ENCODE measurements around the gene REELD1. TPM values are rescaled to one million over a fixed set of nuclear protein-coding genes. Genes with fewer than 3 reads are reported as not detected.
A peak's percentile ranks its signal among the peaks of the same experiment; 100 is the strongest.

REELD1 gene
- total RNA-seq, 1 donor from 2014 or later, result not detected

GRCh38 chr4:146247356-146247755, 33.0 kb downstream of the REELD1 start:
- Mint-ChIP-seq H3K4me1 (ENCODE audit: low read depth, unreplicated experiment) (no peaks in the 10 kb centered on the region), H3K36me3 (ENCODE audit: low read depth, unreplicated experiment) (no peaks in the 10 kb centered on the region), H3K4me3 (ENCODE audit: unreplicated experiment) (no peak overlapping the region), H3K27ac (ENCODE audit: unreplicated experiment) (no peak overlapping the region), H3K27me3 (ENCODE audit: low read depth, unreplicated experiment) (peaks cover 11% of the 10 kb centered on the region), H3K9me3 (ENCODE audit: unreplicated experiment) (peaks cover 4% of the 10 kb centered on the region)
- no peaks in the 10 kb centered on the region for H4K20me1 ChIP-seq (ENCODE audit: insufficient read depth, low read length)
- TF ChIP-seq EZH2 (IDR thresholded peaks at IDR 0.05; ENCODE audit: insufficient read depth, low read length) (no peak), CTCF (IDR thresholded peaks at IDR 0.05; ENCODE audit: insufficient read depth, low read depth, low read length) (no peak)
- H3K27ac ChIP-seq (ENCODE audit: low read depth, low read length), result no peak overlapping the region
- no peak overlapping the region for H3K4me2 ChIP-seq (ENCODE audit: low read length)
- no peaks in the 10 kb centered on the region for H3K79me2 ChIP-seq (ENCODE audit: insufficient read depth, low read length)
- no peak for FAIRE-seq
- no peak overlapping the region for H3K4me3 ChIP-seq (ENCODE audit: insufficient read depth, low read depth, low read length)
- no peak overlapping the region for H3K9ac ChIP-seq (ENCODE audit: low read length)
- H3K9me3 ChIP-seq (ENCODE audit: insufficient read depth, low read depth, low read length), result no peaks in the 10 kb centered on the region
- H2AFZ ChIP-seq (ENCODE audit: low read depth, low read length), result no peak overlapping the region
- no peaks in the 10 kb centered on the region for H3K36me3 ChIP-seq (ENCODE audit: insufficient read depth, low read length)
- H3K4me1 ChIP-seq (ENCODE audit: insufficient read depth, low read length), result peaks cover 11% of the 10 kb centered on the region
- H3K27me3 ChIP-seq (ENCODE audit: insufficient read depth, low read length), result no peaks in the 10 kb centered on the region
- no peak for DNase-seq (ENCODE audit: low read depth)

- FAIRE-seq, result no peak
- H3K36me3 Mint-ChIP-seq (ENCODE audit: low read depth, unreplicated experiment), result no peaks in the 10 kb centered on the region
- Histone ChIP-seq H3K4me2 (ENCODE audit: low read length) (no peak overlapping the region), H3K36me3 (ENCODE audit: insufficient read depth, low read length) (no peaks in the 10 kb centered on the region), H3K4me3 (ENCODE audit: insufficient read depth, low read depth, low read length) (no peak overlapping the region), H3K27ac (ENCODE audit: low read depth, low read length) (no peak overlapping the region), H3K9me3 (ENCODE audit: insufficient read depth, low read depth, low read length) (no peaks in the 10 kb centered on the region), H3K4me1 (ENCODE audit: insufficient read depth, low read length) (peaks cover 16% of the 10 kb centered on the region), H3K79me2 (ENCODE audit: insufficient read depth, low read length) (no peaks in the 10 kb centered on the region), H2AFZ (ENCODE audit: low read depth, low read length) (no peak overlapping the region), H3K9ac (ENCODE audit: low read length) (no peak overlapping the region), H3K27me3 (ENCODE audit: insufficient read depth, low read length) (no peaks in the 10 kb centered on the region), H4K20me1 (ENCODE audit: insufficient read depth, low read length) (no peaks in the 10 kb centered on the region)
- no peaks in the 10 kb centered on the region for H3K27me3 Mint-ChIP-seq (ENCODE audit: low read depth, unreplicated experiment)
- no peak overlapping the region for H3K27ac Mint-ChIP-seq (ENCODE audit: unreplicated experiment)
- no peak for TF ChIP-seq EZH2 (IDR thresholded peaks at IDR 0.05; ENCODE audit: insufficient read depth, low read length)
- no peak for TF ChIP-seq CTCF (IDR thresholded peaks at IDR 0.05; ENCODE audit: insufficient read depth, low read depth, low read length)
- no peak overlapping the region for H3K4me3 Mint-ChIP-seq (ENCODE audit: unreplicated experiment)
- no peaks in the 10 kb centered on the region for H3K9me3 Mint-ChIP-seq (ENCODE audit: unreplicated experiment)
- H3K4me1 Mint-ChIP-seq (ENCODE audit: low read depth, unreplicated experiment), result peaks cover 20% of the 10 kb centered on the region
- no peak for DNase-seq (ENCODE audit: low read depth)
Observed at GRCh38 chr4:146252969-146253611, 38.8 kb downstream of the REELD1 start.

GRCh38 chr4:146255463-146255862, 41.1 kb downstream of the REELD1 start:
- H3K4me2 ChIP-seq (ENCODE audit: low read length), result peak overlapping the region; percentile 66
- H3K4me1 Mint-ChIP-seq (ENCODE audit: low read depth, unreplicated experiment), result peaks cover 20% of the 10 kb centered on the region
- peak overlapping the region; percentile 11 for H3K9ac ChIP-seq (ENCODE audit: low read length)
- FAIRE-seq (peak; percentile 66), DNase-seq (ENCODE audit: low read depth) (peak; percentile 80)
- peaks cover 4% of the 10 kb centered on the region for H3K36me3 Mint-ChIP-seq (ENCODE audit: low read depth, unreplicated experiment)
- peak; percentile 19 for TF ChIP-seq CTCF (IDR thresholded peaks at IDR 0.05; ENCODE audit: insufficient read depth, low read depth, low read length)
- TF ChIP-seq EZH2 (IDR thresholded peaks at IDR 0.05; ENCODE audit: insufficient read depth, low read length), result no peak
- peak overlapping the region; percentile 79 for H3K27ac Mint-ChIP-seq (ENCODE audit: unreplicated experiment)
- H4K20me1 ChIP-seq (ENCODE audit: insufficient read depth, low read length), result no peaks in the 10 kb centered on the region
- H3K79me2 ChIP-seq (ENCODE audit: insufficient read depth, low read length), result no peaks in the 10 kb centered on the region
- H3K4me3 Mint-ChIP-seq (ENCODE audit: unreplicated experiment), result no peak overlapping the region
- H3K9me3 ChIP-seq (ENCODE audit: insufficient read depth, low read depth, low read length), result no peaks in the 10 kb centered on the region
- H3K4me1 ChIP-seq (ENCODE audit: insufficient read depth, low read length), result peaks cover 16% of the 10 kb centered on the region
- no peaks in the 10 kb centered on the region for H3K9me3 Mint-ChIP-seq (ENCODE audit: unreplicated experiment)
- no peaks in the 10 kb centered on the region for H3K27me3 ChIP-seq (ENCODE audit: insufficient read depth, low read length)
- no peak overlapping the region for H3K4me3 ChIP-seq (ENCODE audit: insufficient read depth, low read depth, low read length)
- H3K36me3 ChIP-seq (ENCODE audit: insufficient read depth, low read length), result no peaks in the 10 kb centered on the region
- peak overlapping the region; percentile 83 for H3K27ac ChIP-seq (ENCODE audit: low read depth, low read length)
- no peak overlapping the region for H2AFZ ChIP-seq (ENCODE audit: low read depth, low read length)
- H3K27me3 Mint-ChIP-seq (ENCODE audit: low read depth, unreplicated experiment), result no peaks in the 10 kb centered on the region

Data from astrocyte (in vitro differentiated cells and primary cell).